Testis (tissue), 2 donors: ENCODE data around the gene FAM13C.

Experiments used
- CTCF ChIP-seq, 3 experiments: fragments of 450-650 bp in 2 of 3; fragments of 200-600 bp in 1 of 3; sonication (generic) in 1 of 3; IDR thresholded peaks; one replicate each; pipeline ENCODE4 v1.5.1; 2016 to 2019; ENCODE audit warnings: antibody characterized with exemption in 3 of 3, mild to moderate bottlenecking in 2 of 3, moderate library complexity in 1 of 3
- POLR2A ChIP-seq: fragments of 450-650 bp; IDR thresholded peaks from one replicate; pipeline ENCODE4 v1.6.1; 2017; ENCODE audit warnings: antibody characterized with exemption, mild to moderate bottlenecking, moderate library complexity

GRCh38 chr10:59227136-59227673, 135.1 kb downstream of the FAM13C start:
- TF ChIP-seq CTCF (IDR thresholded peaks at IDR 0.05) (no peak), POLR2A (no peak)
